ENCODE measurements around the gene FFAR1.
"Not testable (repeated sequence)": the region's sequence is repeated elsewhere in the genome, so short reads cannot be mapped to it uniquely, and the experiment has no call there.

FFAR1 gene

DNA sequence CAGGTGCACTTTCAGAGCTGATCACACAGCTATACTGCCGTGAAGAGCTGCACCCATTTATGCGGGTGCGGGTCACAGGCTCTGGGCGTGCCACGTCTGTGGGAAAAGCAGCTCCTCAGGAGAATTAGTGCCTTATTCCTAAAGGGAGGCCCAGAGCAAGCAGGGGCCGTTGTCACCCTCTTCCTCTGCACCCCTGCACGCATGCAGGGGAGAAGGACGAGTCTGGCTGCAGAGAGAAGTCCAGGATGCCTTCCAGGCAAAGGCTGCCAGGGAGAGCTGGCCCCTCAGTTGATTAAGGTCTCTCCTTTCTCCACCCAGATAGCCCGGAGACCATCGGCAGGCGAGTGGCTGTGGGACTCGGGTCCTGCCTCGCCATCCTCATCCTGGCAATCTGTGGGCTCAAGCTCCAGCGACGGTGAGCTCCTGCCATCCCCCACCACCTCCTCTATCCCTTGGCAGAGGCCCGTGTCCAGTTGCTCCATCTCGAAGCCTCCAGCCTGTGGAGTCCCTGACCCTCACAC is 3.1 kb upstream of the FFAR1 start:
- DNase-seq = no peak

DNA sequence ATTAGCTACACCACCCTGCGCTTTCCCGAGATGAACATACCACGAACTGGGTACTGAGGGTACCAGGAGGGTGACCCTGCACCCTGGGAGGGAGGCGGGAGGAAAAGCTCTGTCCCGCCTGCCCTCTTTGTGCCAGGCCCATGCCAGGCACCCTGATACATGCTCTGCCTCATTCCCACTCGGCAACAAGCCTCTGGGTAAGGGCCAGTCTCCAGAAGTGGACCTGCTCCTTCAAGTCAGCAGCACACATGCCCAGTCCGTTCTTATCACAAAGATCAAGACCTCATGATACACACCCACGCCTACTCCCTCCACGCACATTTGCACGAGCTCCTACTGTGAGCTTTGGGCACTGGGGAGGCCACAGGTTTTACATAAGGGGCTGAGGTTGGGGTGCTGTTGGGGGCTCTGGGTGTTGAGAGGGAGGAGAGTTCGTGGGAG is 2.0 kb upstream of the FFAR1 start:
- no peak for DNase-seq

DNA sequence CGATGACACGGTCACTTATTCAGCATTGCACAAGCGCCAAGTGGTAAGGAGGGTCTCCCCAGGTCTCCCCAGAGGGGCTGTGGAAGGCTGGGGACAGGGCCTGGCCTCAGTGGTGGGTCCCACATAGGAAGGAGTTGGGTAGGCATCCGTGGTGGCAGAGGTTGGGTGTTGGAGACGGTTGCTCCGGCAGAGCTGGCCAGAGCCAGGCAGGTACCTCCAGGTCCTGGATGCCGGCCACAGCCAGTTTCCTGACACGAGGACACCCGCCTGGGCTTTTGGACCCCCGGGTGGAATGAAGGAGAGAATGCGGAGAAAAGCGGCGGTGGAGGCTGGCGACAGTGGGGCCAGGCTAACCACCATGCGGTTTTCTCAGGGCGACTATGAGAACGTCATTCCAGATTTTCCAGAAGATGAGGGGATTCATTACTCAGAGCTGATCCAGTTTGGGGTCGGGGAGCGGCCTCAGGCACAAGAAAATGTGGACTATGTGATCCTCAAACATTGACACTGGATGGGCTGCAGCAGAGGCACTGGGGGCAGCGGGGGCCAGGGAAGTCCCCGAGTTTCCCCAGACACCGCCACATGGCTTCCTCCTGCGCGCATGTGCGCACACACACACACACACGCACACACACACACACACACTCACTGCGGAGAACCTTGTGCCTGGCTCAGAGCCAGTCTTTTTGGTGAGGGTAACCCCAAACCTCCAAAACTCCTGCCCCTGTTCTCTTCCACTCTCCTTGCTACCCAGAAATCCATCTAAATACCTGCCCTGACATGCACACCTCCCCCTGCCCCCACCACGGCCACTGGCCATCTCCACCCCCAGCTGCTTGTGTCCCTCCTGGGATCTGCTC is 1.3 kb upstream of the FFAR1 start:
- no peak for DNase-seq

DNA sequence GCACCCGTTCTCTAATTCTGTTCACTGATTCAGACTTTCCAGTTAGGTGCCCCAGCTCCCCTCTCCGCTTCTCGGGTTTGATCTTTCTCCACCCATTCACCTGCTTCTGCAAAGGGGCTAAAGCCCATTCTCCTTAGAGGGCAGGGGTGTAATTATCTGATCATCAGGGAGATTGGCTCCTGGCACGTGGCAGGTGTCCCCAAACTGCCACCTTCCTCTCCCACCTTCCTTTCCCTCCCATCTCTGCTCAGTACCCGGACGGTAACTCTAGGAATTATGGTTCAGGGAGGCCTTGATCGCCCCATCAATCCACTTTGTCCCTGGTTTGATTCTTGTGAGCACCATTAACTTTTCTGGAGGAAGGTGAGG is 212 bp downstream of the FFAR1 start:
- DNase-seq = no peak

DNA sequence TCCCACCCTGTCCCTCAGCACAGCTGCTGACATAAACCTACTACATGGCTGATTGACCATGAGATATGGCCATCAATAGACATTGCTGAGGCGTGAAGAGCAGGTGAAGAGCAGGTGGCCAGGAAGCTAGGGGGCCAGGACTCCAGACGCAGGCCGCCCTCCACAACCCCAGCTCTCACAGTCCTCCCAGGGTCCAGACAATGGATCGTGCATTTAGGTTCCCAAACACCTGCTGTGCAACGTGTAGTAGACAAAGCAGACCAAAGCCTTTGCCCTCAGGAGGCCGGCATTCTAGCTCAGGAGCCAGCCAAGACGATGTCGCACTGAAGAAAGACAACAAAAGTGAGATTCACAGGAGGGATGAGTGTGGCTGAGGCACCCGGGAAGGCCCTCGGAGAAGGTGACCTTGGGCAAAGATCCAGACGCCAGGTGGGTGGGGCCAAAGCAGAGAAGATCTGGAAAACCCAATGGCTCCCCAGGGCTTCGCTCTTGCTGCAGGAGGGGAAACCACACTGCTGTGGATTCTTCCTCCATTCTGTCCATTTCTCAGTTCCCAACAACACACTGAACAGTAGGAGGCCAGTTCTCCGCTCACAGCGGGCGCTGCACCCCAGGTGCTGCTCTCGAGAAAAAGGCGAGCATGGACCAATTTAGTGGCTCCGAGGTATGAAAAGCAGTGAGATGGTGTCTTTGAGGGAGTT is 1.4 kb downstream of the FFAR1 start:
- DNase-seq = no peak

DNA sequence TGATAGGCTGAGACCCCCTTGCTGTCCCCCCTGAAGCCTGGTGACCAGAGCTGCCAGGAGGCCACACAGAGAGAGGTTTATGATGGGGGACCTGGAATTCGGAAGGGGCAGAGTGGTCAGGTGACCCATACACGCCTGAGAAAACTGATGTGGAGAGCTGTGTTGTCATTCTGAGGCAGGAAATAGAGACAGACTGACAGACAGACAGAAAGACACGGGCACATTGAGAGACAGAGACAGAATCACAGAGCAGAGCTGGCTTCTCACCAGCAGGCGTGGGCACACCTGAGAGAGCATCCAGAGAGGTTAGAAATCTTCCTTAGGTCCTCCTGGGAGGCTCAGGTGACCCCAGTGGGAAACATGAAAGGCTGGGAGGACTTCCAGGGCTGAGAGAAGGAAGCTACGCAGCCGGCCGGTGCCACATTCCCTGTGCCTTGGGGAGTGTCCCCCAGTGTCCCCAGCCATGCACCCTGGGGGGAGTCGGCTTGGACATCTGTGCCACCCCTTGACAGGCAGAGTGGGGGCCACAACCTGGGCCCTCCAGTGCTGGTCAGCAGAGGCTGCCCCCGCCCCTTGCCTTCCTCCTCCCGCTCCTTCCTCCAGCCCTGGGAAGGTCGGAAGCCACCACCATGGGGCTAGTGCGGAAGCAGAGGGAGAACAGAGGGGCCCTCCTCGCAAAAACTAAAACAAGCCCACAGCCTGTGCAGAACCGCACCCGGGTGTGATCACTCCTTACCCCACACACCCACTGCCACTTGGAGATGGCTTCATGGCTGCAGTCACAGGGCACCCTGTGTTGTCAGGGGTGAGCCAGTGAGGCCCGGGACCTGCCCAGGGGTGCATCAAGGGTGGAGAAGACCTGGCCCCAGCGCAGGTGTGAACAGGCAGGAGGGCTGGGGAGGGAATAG is 2.2 kb downstream of the FFAR1 start:
- DNase-seq = peak; percentile 26

DNA sequence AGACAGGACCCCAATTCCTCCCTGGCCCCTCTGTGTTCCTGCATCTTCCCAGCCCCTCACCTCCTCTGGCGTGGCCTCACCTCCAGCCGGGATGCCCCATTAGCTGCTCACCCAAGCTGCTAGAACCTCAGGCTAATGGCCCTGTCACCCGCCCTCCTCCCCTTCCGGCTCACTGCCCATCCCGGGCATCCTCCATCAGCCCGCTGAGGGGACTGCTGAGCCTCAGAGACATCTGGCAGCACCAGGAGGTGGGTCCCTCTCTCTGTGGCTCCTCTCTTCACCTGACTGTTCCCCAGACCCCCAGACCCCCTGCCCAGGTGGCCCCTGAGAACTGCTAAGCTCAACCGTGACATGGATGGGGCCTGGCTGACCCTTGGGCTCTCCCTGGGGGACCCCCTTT is 2.9 kb downstream of the FFAR1 start:
- DNase-seq = peak; percentile 57

DNA sequence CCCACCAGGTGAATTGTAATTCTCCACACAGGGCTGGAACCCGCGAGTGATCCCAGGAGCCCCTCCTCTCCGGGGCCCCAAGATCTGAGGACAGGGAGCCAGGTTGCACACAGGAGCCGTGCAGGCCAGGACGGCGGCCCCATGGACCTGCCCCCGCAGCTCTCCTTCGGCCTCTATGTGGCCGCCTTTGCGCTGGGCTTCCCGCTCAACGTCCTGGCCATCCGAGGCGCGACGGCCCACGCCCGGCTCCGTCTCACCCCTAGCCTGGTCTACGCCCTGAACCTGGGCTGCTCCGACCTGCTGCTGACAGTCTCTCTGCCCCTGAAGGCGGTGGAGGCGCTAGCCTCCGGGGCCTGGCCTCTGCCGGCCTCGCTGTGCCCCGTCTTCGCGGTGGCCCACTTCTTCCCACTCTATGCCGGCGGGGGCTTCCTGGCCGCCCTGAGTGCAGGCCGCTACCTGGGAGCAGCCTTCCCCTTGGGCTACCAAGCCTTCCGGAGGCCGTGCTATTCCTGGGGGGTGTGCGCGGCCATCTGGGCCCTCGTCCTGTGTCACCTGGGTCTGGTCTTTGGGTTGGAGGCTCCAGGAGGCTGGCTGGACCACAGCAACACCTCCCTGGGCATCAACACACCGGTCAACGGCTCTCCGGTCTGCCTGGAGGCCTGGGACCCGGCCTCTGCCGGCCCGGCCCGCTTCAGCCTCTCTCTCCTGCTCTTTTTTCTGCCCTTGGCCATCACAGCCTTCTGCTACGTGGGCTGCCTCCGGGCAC is 3.9 kb downstream of the FFAR1 start:
- no peak for DNase-seq

DNA sequence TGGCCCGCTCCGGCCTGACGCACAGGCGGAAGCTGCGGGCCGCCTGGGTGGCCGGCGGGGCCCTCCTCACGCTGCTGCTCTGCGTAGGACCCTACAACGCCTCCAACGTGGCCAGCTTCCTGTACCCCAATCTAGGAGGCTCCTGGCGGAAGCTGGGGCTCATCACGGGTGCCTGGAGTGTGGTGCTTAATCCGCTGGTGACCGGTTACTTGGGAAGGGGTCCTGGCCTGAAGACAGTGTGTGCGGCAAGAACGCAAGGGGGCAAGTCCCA is 4.4 kb downstream of the FFAR1 start:
- DNase-seq = no peak

DNA sequence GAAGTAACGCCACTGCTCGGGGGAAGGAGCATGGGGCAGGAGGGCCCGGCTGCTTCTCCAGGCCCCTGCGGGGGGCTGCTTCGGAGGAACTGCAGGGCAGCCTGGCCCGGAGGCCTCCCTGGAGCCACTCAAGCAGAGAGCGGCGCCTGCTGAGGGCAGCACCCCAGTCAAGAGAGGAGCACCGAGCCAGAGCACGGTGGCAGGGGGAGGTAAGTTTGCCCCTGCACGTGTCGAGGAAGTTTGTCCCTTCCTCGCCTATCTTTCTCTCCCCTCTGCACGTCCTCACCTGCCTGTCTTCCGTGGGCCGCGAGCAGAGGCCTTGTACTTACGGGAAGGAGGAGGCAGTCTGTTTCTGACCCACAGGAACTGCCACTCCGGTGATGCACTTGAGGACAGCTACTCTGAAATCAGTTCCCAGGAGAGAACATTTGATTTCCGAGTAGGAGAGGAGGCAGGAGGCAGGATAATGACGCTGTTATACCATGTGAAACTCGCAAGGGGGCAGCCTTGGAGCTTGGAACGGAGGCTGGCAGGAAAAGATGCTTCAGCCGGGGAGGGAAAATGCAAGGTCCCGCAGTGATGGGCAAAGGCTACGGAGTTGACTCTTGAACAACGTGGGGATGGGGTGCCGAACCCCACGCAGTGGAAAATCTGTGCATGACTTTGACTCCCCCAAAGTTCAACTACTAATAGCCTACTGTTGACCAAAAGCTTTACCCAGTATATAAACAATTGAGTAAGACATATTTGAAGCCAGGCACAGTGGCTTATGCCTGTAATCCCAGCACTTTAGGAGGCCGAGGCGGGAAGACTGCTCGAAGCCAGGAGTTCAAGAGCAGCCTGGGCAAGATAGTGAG is 5.0 kb downstream of the FFAR1 start:
- DNase-seq = peak; percentile 86

DNA sequence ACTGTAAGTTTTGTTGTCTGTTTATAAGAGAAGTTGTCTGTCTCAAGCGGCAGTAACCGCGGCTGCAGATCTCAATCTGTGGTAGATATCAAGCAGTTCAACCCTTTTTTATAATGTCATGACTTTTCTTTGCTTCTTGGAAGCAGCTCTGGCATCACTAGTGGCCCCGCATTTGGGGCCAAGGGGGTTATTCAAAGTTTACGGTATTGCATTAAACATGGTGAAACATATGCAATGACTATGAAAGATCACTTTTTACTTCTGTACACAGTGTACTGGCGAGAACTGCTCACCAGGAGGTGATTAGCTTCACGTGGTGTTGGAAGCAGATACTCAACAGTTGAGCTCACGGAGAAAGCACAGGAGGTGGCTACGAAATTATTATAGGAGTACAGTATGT is 5.9 kb downstream of the FFAR1 start:
- DNase-seq = peak; percentile 1

DNA sequence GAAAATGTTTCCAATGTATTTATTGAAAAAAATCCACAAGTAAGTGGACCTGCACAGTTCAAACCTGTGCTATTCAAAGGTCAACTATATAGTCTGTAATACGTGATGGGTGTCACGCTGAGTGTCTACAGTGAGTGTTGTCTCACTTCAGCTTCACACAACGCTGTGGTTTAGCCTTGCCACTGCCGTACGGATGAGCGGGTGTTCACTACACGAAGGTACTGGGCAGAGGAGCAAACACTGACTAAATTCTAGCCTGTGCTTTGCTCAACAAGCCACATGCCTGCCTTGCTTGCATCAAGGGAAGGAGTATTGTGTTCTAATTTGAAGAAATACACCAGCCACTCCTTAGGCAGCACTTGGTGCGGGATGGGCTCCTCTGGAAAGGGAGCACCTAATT is 7.2 kb downstream of the FFAR1 start:
- DNase-seq = no peak

DNA sequence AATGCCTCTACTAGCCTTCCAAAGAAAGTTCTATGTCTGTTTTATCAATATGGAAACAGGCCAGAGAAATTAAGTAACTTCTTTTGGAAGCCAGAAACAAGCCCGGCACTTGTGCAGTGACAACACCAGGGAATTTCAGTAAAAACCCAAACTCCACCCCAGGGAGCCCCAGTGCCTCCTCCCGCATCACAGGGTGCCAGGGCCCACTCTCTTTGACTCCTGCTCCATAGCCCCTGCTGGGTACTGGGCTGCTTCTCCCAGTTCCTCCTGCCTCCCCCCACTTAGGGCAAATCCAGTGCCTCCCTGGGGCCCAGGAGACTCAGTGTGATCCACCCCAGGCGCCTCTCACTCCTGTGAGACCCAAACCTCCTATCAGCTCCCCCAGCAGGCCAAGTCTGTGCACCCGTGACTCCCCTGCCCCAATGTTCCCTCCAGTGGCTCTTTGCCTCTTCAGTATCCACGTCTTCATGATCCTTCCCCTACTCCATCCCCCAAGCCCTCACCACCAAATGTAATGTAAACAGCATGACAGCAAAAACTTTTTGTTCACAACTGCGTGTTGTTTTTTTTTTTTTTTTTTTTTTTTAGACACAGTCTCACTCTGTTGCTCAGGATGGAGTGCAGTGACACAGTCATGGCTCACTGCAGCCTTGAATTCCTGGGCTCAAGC is 8.2 kb downstream of the FFAR1 start:
- DNase-seq = no peak

DNA sequence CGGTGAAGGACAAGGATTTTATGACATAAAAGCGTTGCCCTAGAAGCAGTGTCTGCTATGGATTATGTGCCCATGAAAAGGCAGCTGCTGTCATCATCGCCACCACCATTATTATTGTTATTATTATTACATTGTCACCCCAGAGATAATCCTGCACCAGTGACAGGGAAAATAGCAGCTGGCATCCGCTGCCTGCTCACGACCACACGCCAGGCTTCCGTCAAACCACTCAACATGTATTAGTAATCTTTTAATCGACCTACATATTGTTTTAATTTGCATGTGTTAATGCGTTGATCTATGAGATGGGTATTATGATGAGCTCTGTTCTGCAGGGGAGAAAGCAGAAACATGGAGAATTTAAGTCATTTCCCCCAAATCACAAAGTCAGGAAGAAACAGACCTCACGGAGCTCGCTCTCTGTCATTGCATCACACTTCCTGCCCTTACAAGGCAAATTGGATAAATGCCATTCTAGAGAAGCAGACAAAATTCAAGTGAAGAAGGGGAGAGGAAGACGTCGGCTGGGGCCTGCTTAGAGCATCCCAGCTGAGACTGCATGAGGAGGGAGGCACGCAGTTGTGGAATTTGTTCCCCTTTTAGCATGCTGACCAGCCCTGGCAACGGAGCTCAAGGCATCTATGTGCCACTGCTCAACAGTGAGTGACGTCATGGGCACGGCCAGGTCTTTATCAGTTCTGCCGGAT is 10.3 kb downstream of the FFAR1 start, which contains the start of gene FFAR3:
Gene FFAR3 (plus strand): TSS at position 594 of the 707 bp plus-strand sequence. CDS start 431 bp downstream, outside the sequence.
- DNase-seq = no peak

DNA sequence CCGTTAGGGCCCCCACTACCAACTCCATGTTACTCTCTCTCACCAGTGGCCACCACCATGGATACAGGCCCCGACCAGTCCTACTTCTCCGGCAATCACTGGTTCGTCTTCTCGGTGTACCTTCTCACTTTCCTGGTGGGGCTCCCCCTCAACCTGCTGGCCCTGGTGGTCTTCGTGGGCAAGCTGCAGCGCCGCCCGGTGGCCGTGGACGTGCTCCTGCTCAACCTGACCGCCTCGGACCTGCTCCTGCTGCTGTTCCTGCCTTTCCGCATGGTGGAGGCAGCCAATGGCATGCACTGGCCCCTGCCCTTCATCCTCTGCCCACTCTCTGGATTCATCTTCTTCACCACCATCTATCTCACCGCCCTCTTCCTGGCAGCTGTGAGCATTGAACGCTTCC is 11.1 kb downstream of the FFAR1 start:
- DNase-seq = not testable (repeated sequence)

DNA sequence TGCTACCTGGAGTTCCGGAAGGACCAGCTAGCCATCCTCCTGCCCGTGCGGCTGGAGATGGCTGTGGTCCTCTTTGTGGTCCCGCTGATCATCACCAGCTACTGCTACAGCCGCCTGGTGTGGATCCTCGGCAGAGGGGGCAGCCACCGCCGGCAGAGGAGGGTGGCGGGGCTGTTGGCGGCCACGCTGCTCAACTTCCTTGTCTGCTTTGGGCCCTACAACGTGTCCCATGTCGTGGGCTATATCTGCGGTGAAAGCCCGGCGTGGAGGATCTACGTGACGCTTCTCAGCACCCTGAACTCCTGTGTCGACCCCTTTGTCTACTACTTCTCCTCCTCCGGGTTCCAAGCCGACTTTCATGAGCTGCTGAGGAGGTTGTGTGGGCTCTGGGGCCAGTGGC is 11.7 kb downstream of the FFAR1 start:
- DNase-seq = not testable (repeated sequence)

DNA sequence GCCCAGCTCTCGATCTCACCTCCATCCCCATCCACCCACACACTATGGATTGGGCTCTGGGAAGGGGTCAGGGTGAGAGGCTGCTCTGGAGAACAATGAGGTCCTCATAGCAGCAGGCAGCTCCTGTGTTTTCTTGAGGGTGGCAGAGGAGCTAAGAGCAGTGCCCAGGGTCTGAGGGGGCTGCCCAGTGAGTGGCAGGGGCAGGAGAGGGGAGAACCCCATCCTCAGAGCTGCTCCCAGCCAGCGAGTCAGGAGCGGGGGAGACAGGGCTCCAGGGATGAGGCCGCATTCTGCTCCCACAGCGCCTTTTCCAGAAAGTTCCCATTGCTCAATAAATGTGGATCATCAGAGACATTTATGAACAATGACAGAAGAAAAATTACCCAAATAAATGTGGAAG is 12.4 kb downstream of the FFAR1 start:
- not testable (repeated sequence) for DNase-seq

DNA sequence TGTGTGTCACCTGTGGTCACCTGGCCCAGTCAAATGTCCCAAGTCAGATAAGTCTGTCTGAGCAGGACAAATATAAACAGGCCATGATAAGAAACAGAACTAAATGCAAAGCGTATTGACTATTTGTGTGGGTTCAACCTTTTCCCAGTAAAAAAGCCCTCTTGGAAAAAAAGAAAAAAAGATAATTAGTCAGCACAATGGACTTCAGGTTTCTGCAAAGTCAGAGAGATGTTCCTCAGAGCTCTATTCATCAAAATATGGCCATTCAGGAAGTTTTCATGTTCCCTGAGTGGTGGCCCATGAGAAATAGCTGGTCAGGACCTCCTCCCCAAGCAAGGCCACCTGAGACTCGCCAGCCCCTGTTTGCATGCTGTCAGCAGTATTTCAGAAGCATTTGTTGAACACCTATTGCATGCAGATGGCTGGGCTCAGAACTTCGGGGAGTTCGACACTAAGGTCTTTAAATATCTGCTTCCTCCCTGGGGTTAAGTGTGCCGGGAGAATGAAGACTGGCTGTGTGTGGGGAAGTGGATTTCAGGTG is 13.2 kb downstream of the FFAR1 start:
- DNase-seq = no peak

DNA sequence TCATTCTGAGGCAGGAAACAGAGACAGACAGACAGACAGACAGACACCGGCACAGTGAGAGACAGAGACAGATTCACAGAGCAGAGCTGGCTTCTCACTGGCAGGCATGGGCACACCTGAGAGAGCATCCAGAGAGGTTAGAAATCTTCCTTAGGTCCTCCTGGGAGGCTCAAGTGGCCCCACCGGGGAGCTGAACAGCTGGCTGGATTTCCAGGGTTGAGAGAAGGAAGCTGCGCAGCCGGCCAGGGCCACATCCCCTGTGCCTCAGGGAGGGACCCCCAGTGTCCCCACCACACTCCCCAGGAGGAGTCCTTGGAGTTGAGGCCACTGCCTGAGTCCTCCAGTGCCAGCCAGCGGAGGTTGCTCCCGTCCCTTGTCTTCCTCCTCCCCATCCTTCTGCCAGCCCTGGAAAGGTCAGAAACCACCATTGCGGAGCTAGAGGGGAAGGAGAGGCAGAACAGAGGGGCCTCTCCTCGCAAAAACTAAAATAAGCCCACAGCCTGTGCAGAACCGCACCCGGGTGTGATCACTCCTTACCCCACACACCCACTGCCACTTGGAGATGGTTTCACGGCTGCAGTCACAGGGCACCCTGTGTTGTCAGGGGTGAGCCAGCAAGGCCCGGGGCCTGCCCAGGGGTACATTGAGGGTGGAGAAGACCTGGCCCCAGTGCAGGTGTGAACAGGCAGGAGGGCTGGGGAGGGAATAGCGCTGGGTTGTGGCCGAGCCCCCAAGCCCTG is 14.7 kb downstream of the FFAR1 start:
- DNase-seq = no peak

Data from retina (tissue), 1 donor.